IMR-90 (cell line): ENCODE measurements around the gene TINAGL1. TPM values are rescaled to one million over a fixed set of nuclear protein-coding genes. Genes with fewer than 3 reads are reported as not detected.
A peak's percentile ranks its signal among the peaks of the same experiment; 100 is the strongest.

Experiments used
- ATAC-seq: fragments of 200-7000 bp; cut with Tn5 transposase; 2 replicates; pipeline ENCODE4 v1.9.1; 2020; ENCODE audit warnings: low read depth, mild to moderate bottlenecking, moderate library complexity
- BruUV-seq: library from RNA; stranded (reverse); fragments of 400-500 nt; replicated peaks from 2 replicates; lab custom pipeline; 2021; lab: Mats Ljungman, UMichigan
- CTCF ChIA-PET: fragments of 300-600 bp; formaldehyde crosslinking; extraction: SDS; loops from one replicate; lab custom pipeline; 2021; ENCODE audit warnings: antibody characterized with exemption; lab: Yijun Ruan, JAX
- POLR2A ChIA-PET: fragments of 300-600 bp; sonication (Branson Sonifier 250); formaldehyde crosslinking; loops from one replicate; lab custom pipeline; 2022; ENCODE audit warnings: antibody characterized with exemption; ENCODE audit not compliant: unreplicated experiment; lab: Charles Lee
- DNase-seq: peaks from one replicate; pipeline ENCODE4 v3.0.0; 2013
- H2AFZ ChIP-seq: replicated peaks from 2 replicates; pipeline ENCODE3; 2013; ENCODE audit warnings: low read length, mild to moderate bottlenecking; ENCODE audit not compliant: poor library complexity
- H2AK5ac ChIP-seq: 2 replicates; pipeline ENCODE4 v1.6.1; 2013; ENCODE audit warnings: low read depth, low read length, inconsistent platforms
- H2AK9ac ChIP-seq: replicated peaks from 2 replicates; pipeline ENCODE3; 2013; ENCODE audit warnings: mild to moderate bottlenecking, low read depth, low read length, moderate library complexity; ENCODE audit not compliant: poor library complexity
- H2BK120ac ChIP-seq: 2 replicates; pipeline ENCODE4 v1.6.1; 2013; ENCODE audit warnings: low read depth, low read length, inconsistent platforms
- H2BK15ac ChIP-seq: 3 replicates; pipeline ENCODE4 v1.6.1; 2013; ENCODE audit warnings: low read depth, low read length, inconsistent platforms
- H2BK20ac ChIP-seq: 2 replicates; pipeline ENCODE4 v1.6.1; 2013; ENCODE audit warnings: low read depth, mild to moderate bottlenecking, inconsistent platforms, low read length, moderate library complexity
- H2BK5ac ChIP-seq: 2 replicates; pipeline ENCODE4 v1.6.1; 2013; ENCODE audit warnings: mild to moderate bottlenecking, low read depth, low read length, inconsistent platforms; ENCODE audit not compliant: poor library complexity, severe bottlenecking
- H3K14ac ChIP-seq: replicated peaks from 2 replicates; pipeline ENCODE4 v1.6.1; 2013; ENCODE audit warnings: low read depth, low read length, inconsistent platforms
- H3K18ac ChIP-seq: 2 replicates; pipeline ENCODE4 v1.6.1; 2013; ENCODE audit warnings: low read depth, low read length, control low read depth
- H3K23ac ChIP-seq: 2 replicates; pipeline ENCODE4 v1.6.1; 2013; ENCODE audit warnings: low read depth, low read length, inconsistent platforms
- H3K27ac ChIP-seq: 2 replicates; pipeline ENCODE4 v1.5.1; 2013; ENCODE audit warnings: mild to moderate bottlenecking, control low read depth, low read length; ENCODE audit not compliant: insufficient read depth
- H3K27me3 ChIP-seq: 2 replicates; pipeline ENCODE4 v1.6.1; 2013; ENCODE audit warnings: low read length; ENCODE audit not compliant: control insufficient read depth, insufficient read depth
- H3K36me3 ChIP-seq: 2 replicates; pipeline ENCODE4 v1.6.1; 2013; ENCODE audit warnings: low read length, mixed read lengths; ENCODE audit not compliant: control insufficient read depth, insufficient read depth
- H3K4ac ChIP-seq: 2 replicates; pipeline ENCODE4 v1.6.1; 2013; ENCODE audit warnings: low read depth, low read length, inconsistent platforms
- H3K4me1 ChIP-seq: 2 replicates; pipeline ENCODE4 v1.6.1; 2013; ENCODE audit warnings: low read length, mixed read lengths; ENCODE audit not compliant: control insufficient read depth, insufficient read depth
- H3K4me2 ChIP-seq: 2 replicates; pipeline ENCODE4 v1.6.1; 2013; ENCODE audit warnings: low read depth, mild to moderate bottlenecking, control low read depth, low read length, moderate library complexity
- H3K4me3 ChIP-seq: 2 replicates; pipeline ENCODE4 v1.5.1; 2013; ENCODE audit warnings: low read depth, mild to moderate bottlenecking, control low read depth, low read length, moderate library complexity; ENCODE audit not compliant: insufficient read depth
- H3K56ac ChIP-seq: 2 replicates; pipeline ENCODE4 v1.6.1; 2013; ENCODE audit warnings: low read length, inconsistent platforms; ENCODE audit not compliant: insufficient read depth; ENCODE audit errors: extremely low read depth
- H3K79me1 ChIP-seq, 2 experiments: 2 replicates each; pipeline ENCODE4 v1.6.1; 2013; ENCODE audit warnings: low read length in 2 of 2, inconsistent platforms in 1 of 2, low read depth in 1 of 2
- H3K9ac ChIP-seq: 2 replicates; pipeline ENCODE4 v1.6.1; 2013; ENCODE audit warnings: low read depth, low read length, control low read depth
- H3K9me1 ChIP-seq: 2 replicates; pipeline ENCODE4 v1.6.1; 2013; ENCODE audit warnings: low read length, inconsistent platforms; ENCODE audit not compliant: insufficient read depth
- H3K9me3 ChIP-seq: 2 replicates; pipeline ENCODE4 v1.6.1; 2013; ENCODE audit warnings: low read length; ENCODE audit not compliant: control insufficient read depth, insufficient read depth
- H4K20me1 ChIP-seq: 2 replicates; pipeline ENCODE4 v1.6.1; 2013; ENCODE audit warnings: low read length, inconsistent platforms; ENCODE audit not compliant: insufficient read depth
- H4K5ac ChIP-seq: 2 replicates; pipeline ENCODE4 v1.6.1; 2013; ENCODE audit warnings: mild to moderate bottlenecking, low read depth, low read length, control low read depth
- H4K8ac ChIP-seq, 2 experiments: 2 replicates each; pipeline ENCODE4 v1.6.1; 2013; ENCODE audit warnings: low read depth in 2 of 2, low read length in 2 of 2, control low read depth in 1 of 2, inconsistent platforms in 1 of 2
- H4K91ac ChIP-seq: 2 replicates; pipeline ENCODE4 v1.6.1; 2013; ENCODE audit warnings: low read depth, low read length, inconsistent platforms; ENCODE audit not compliant: insufficient read depth
- BHLHE40 ChIP-seq: fragments of 150-350 bp; IDR thresholded peaks from 2 replicates; pipeline ENCODE4 v1.6.1; 2016; ENCODE audit warnings: mild to moderate bottlenecking, low read depth, low read length
- CEBPB ChIP-seq: IDR thresholded peaks from 2 replicates; pipeline ENCODE4 v1.6.1; 2012; ENCODE audit warnings: low read depth, low read length, improper control_type of control experiment
- CHD1 ChIP-seq: IDR thresholded peaks from 2 replicates; pipeline ENCODE4 v1.6.1; 2012; ENCODE audit warnings: low read depth, low read length, improper control_type of control experiment
- CTCF ChIP-seq: conservative IDR thresholded peaks from 2 replicates; pipeline ENCODE4 v1.5.1; 2012; ENCODE audit warnings: mild to moderate bottlenecking, low read depth, low read length, improper control_type of control experiment
- FOS ChIP-seq: fragments of 150-350 bp; IDR thresholded peaks from 2 replicates; pipeline ENCODE4 v1.6.1; 2016; ENCODE audit warnings: low read depth, low read length
- MAFK ChIP-seq: IDR thresholded peaks from 2 replicates; pipeline ENCODE4 v1.6.1; 2012; ENCODE audit warnings: low read depth, low read length, improper control_type of control experiment
- MAZ ChIP-seq: IDR thresholded peaks from 2 replicates; pipeline ENCODE4 v1.6.1; 2012; ENCODE audit warnings: low read depth, mild to moderate bottlenecking, low read length, improper control_type of control experiment, moderate library complexity, borderline replicate concordance
- MXI1 ChIP-seq: IDR thresholded peaks from 2 replicates; pipeline ENCODE4 v1.6.1; 2012; ENCODE audit warnings: low read depth, mild to moderate bottlenecking, low read length, moderate library complexity, borderline replicate concordance
- NFE2L2 ChIP-seq: fragments of 150-350 bp; IDR thresholded peaks from 2 replicates; pipeline ENCODE4 v1.6.1; 2016; ENCODE audit warnings: low read depth, mild to moderate bottlenecking, low read length
- POLR2A ChIP-seq: IDR thresholded peaks from 2 replicates; pipeline ENCODE4 v1.6.1; 2012; ENCODE audit warnings: mild to moderate bottlenecking, low read depth, low read length
- RAD21 ChIP-seq: IDR thresholded peaks from 2 replicates; pipeline ENCODE4 v1.6.1; 2012; ENCODE audit warnings: low read length, improper control_type of control experiment
- RCOR1 ChIP-seq: IDR thresholded peaks from 2 replicates; pipeline ENCODE4 v1.6.1; 2012; ENCODE audit warnings: mild to moderate bottlenecking, low read length, improper control_type of control experiment; ENCODE audit not compliant: insufficient replicate concordance
- RFX5 ChIP-seq: IDR thresholded peaks from 2 replicates; pipeline ENCODE4 v1.8.0; 2012; ENCODE audit warnings: low read depth, mild to moderate bottlenecking, low read length, moderate library complexity
- SMC3 ChIP-seq: fragments of 150-350 bp; IDR thresholded peaks from 2 replicates; pipeline ENCODE4 v1.6.1; 2016; ENCODE audit warnings: low read depth, mild to moderate bottlenecking, antibody characterized with exemption, low read length, moderate library complexity
- USF2 ChIP-seq: fragments of 150-350 bp; IDR thresholded peaks from 2 replicates; pipeline ENCODE4 v1.6.1; 2017; ENCODE audit warnings: mild to moderate bottlenecking, antibody characterized with exemption, low read length, low read depth
- WGBS, 2 experiments: methylation state at CpG; one replicate each; pipeline versions ENCODE4 v1.1.5 to v1.1.7; 2013; ENCODE audit warnings: missing lambda C conversion rate in 2 of 2; ENCODE audit not compliant: insufficient read length in 1 of 2; ENCODE audit errors: extremely low coverage in 2 of 2; 5-methylcytosine and 5-hydroxymethylcytosine counted together
- dilution Hi-C: fragments of 300-500 bp; cut with HindIII; formaldehyde crosslinking; loops from one replicate; pipeline ENCODE4 v1.14.3; 2018; ENCODE audit warnings: low sequenced_read_pairs; ENCODE audit not compliant: unreplicated experiment
- in situ Hi-C: fragments of 300-500 bp; cut with MboI; formaldehyde crosslinking; loops from 3 replicates; pipeline ENCODE4 v1.14.3; 2019; ENCODE audit warnings: low sequenced_read_pairs, inconsistent platforms, mixed read lengths
- intact Hi-C: fragments of 100-400 bp; cut with micrococcal nuclease; formaldehyde crosslinking; loops from 2 replicates; pipeline ENCODE4 v1.10.0; 2022
- polyA plus RNA-seq, 3 experiments: library from polyadenylated mRNA; depleted of rRNA; stranded (reverse); fragments of >200 nt; gene quantifications; 2 replicates each; pipeline ENCODE4 v1.2.3, GENCODE V29; 2012; ENCODE audit warnings: low replicate concordance in 1 of 3
- total RNA-seq: library from RNA; depleted of rRNA; stranded (reverse); fragments of >200 nt; gene quantifications from 2 replicates; pipeline ENCODE4 v1.2.3, GENCODE V29; 2012
- TF ChIP-seq, protein P1 (sequence below): fragments of 150-350 bp; IDR thresholded peaks from 2 replicates; pipeline ENCODE4 v1.6.1; 2016; ENCODE audit warnings: low read depth, mild to moderate bottlenecking, low read length, moderate library complexity, borderline replicate concordance

The TINAGL1 gene
- total and polyA plus RNA-seq, 2 of the 4 experiments (the other 2 are of a cell fraction), result 0.54 to 1.5 TPM

DNA sequence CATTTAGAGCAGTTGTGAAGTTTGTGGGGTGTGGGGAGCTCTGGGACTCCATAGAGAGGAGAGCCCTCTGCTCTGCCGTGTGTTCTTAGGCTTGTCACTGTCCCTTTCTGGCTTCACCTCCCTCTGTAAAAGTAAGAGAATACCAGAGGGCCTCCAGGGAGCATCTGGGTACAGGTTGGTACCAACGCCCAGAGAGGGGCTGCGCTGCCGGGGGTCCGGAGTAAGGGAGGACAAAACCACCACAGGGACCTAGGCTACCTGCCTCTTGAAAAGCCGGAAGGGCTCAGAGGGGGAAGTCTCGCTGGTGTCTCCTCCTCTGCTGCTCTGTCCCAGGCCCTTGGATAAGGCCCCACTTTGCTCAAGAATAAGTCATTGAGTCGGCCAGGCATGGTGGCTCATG is 3.1 kb upstream of the TINAGL1 start:
- Histone ChIP-seq H3K4me1 (peaks cover 17% of the 10 kb centered on the region), H3K79me1 (no peaks in the 10 kb centered on the region), H2AK5ac (peak overlapping the region; percentile 83), H3K27me3 (no peaks in the 10 kb centered on the region), H2BK120ac (peak overlapping the region; percentile 67), H2BK15ac (peak overlapping the region; percentile 44; the same call in 1 of the 3 replicates), H3K4ac (peak overlapping the region; percentile 72), H4K5ac (no peak overlapping the region), H2BK5ac (no peak overlapping the region), H3K56ac (no peak overlapping the region), H3K18ac (peak overlapping the region; percentile 10; the same call in 1 of the 2 replicates), H3K4me3 (no peak overlapping the region), H3K23ac (peak overlapping the region; percentile 45; the same call in 1 of the 2 replicates), H4K91ac (peak overlapping the region; percentile 61), H3K9ac (no peak overlapping the region), H2AFZ (peak overlapping the region; percentile 35), H3K4me2 (no peak overlapping the region), H3K27ac (no peak overlapping the region), H4K8ac (peak overlapping the region; percentile 31 to 40; a peak in 2 of 4 replicates), H2AK9ac (no peak overlapping the region), H3K14ac (peak overlapping the region; percentile 77), H3K9me3 (no peaks in the 10 kb centered on the region), H2BK20ac (peak overlapping the region; percentile 57), H3K9me1 (peaks cover 11% of the 10 kb centered on the region), H3K36me3 (no peaks in the 10 kb centered on the region), H4K20me1 (peaks cover 5% of the 10 kb centered on the region)
- ATAC-seq, result no peak
- dilution Hi-C loops, result no loop called here
- intact Hi-C loops, result no loop called here
- POLR2A ChIA-PET, result interaction anchor here (0.6 kb wide), 1 partner anchor 14 kb away, joined by 30 read pairs; no protein-coding TSS in a partner anchor
- BruUV-seq, result no TSS peak
- WGBS, 2 experiments, result 93% methylated on average over 4 of the region's 8 CpGs; no CpG with 5 or more reads in 1 of the 2 experiments
- in situ Hi-C loops, result no loop called here
- no peak for DNase-seq
- no peak for TF ChIP-seq CTCF
- no peak for TF ChIP-seq RFX5
- TF ChIP-seq CHD1, result no peak
- TF ChIP-seq POLR2A, result no peak
- TF ChIP-seq MXI1, result no peak
- TF ChIP-seq MAFK, result no peak
- TF ChIP-seq, protein P1, sequence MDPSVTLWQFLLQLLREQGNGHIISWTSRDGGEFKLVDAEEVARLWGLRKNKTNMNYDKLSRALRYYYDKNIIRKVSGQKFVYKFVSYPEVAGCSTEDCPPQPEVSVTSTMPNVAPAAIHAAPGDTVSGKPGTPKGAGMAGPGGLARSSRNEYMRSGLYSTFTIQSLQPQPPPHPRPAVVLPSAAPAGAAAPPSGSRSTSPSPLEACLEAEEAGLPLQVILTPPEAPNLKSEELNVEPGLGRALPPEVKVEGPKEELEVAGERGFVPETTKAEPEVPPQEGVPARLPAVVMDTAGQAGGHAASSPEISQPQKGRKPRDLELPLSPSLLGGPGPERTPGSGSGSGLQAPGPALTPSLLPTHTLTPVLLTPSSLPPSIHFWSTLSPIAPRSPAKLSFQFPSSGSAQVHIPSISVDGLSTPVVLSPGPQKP, result no peak
- TF ChIP-seq RCOR1, result no peak
- no peak for TF ChIP-seq BHLHE40
- no peak for TF ChIP-seq FOS
- TF ChIP-seq MAZ, result no peak
- TF ChIP-seq SMC3, result no peak
- TF ChIP-seq USF2, result no peak
- TF ChIP-seq RAD21, result no peak
- no peak for TF ChIP-seq NFE2L2
- no peak for TF ChIP-seq CEBPB
- CTCF ChIA-PET, result no interaction called here
